OCI-M2 (cell line): ENCODE data around the gene SMAD6.

ENCODE experiments used
- DNase-seq: peaks from one replicate; lab custom pipeline; 2025; ENCODE audit not compliant: unreplicated experiment; lab: John Stamatoyannopoulos, UW

Gene SMAD6

DNA sequence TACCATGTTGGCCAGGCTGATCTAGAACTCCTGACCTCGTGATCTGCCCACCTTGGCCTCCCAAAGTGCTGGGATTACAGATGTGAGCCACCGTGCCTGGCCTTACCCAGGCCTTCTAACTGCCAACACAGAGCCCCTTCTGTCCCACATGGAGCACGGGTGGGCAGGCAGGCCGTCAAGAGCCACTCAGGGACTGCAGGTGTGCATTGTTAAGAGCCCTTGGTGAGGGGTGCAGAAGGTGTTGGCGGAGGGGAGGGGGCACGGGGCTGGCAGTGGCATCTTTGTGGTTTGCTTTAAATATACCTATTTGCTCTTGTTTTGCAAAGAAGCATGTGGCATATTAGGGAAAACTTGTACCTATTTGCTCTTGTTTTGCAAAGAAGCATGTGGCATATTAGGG is 37.3 kb downstream of the SMAD6 start:
- DNase-seq, result no peak

DNA sequence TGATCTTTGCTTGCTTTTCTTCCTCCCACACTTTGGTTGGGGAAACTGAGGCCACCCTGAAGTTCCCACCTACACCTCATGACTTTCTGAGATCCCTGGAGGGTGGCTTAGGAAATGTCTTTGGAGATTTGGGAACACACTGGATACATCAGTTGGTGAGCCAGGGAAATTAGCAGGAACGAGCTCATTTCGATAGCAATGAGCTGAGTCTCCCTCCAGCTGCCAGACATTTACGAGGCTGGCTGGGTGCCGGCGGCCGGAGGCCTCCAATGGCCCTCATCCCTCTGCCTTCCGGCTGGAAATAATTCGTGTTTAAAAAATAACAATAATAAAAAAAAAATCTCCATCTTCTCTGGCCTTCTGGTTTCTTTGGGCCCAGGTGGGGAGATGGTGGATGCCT is 38.8 kb downstream of the SMAD6 start:
- no peak for DNase-seq

DNA sequence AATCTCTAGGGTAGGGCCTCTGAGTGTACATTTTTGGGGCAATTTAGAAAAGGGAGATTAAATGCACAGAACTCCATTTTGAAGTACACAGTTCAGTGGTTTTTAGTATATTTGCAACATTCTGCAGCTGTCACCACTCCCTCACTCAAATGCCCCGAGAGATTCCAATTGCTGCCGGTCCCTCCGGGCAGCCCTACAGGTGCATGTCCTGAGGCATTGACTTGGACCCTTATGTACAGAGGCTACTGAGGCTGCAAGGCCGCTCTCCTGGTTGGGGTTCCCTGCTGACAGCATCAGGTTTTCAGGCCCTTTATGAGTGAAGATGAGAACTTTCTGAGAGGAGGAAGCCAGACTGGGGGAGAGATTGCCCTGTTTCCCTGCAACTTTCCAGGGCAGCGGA is 39.6 kb downstream of the SMAD6 start:
- DNase-seq, result no peak

DNA sequence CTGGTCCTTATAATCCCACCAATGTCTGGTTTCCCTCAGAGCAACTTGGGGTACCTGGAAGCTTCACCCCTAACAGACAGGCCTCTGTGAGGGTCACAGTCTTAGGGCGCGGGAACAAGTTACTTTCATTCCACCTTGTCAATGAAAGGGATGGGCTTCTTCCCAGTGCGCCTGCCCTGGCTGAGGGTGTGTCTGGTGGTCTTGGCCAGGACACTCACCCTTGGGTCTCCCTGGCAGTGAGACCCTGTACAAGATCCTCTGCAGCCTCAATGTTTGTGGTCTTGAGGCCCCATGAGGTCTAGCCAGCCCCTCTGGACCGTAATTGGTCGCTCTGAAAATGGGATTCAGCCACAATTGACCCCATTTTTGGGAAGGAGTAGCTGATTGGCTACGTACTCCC is 40.2 kb downstream of the SMAD6 start:
- DNase-seq, result no peak

DNA sequence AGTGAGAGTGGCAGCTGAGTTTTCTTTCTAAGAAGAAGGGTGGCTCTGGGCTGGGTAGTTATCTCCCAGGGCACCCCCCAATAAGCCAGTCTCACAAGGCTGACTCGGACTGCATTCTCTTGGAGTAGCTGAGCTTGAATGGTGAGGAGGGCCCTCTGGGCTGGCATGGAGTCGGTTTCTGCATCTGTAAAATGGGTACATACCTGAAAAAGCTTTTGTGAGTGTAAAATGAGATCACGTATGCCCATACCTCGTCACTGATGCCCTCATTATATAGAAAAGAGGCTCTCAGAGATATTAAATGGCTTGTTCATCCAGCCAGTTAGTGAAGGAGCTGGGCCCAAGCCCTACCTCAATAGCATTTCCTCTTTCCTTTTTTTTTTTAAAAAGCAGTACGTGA is 41.2 kb downstream of the SMAD6 start:
- DNase-seq, result no peak

DNA sequence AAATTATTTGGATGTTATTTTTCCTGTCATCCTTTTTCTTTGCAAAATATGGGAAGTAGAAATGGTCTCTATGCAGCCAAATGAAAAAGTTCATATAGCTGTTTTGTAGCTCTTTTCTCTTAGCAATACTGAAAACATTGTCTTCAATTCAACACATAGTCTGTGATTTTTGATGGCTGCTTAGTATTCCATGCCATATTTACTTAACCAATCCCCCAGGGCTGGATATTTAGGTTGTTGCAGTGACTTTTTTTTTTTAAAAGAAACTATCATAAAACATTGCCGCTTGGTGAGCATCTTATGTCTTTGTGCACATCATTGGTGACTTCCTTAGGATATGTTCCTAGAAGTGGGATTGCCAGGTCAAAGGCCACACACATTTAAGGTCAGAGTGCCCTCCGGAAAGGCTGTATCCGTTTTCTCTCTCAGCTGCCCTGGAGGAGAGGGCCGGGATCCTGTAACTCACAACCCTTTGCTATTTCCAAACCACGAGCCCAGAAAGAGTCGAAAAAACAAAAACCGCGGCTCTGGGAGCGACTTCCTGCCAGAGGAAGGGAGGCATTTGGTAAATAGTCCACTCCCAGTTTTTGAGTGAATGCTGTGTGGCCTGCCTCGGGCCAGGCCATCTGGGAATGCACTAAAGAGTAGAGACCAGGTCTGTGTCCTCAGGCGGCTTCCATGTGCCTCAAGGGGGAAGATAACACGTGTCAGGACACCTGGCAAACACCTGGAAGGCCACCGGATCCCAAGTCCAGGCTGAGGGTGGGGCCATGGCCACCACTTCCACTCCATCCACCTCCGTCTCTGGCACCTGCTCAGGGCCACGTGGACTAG is 41.9 kb downstream of the SMAD6 start:
- no peak for DNase-seq

DNA sequence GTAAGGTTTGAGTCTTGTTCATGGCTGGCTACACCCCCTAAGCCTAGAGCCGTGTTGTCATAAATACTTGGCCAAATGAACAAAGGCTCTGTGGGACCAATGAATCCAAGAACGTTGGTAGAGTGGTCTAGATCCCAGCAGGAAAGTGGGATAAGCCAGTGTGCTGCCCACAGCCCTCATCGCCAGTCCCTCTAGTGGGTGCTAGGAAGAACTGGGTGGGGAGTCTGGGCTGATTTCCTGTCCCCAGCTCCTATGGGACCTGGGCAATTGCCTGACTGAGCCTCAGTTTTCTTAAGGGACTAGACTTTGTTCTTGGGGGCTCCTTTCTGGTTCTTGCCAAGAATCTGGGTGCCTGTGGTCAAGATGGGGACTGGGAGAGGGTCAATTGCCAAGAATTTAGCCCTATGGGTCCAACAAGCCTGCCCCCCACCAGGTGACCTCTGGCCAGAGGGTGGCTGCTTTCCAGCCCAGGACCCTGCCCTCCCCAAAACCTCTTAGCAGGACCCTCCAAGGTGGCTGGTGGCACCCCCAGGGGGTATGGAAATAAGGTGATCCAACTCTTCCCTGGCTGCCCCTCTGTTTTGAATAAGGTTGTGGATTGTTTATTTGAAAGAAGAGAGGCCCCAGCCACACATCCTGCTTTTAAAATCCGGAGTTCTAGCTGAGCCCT is 42.7 kb downstream of the SMAD6 start:
- no peak for DNase-seq

DNA sequence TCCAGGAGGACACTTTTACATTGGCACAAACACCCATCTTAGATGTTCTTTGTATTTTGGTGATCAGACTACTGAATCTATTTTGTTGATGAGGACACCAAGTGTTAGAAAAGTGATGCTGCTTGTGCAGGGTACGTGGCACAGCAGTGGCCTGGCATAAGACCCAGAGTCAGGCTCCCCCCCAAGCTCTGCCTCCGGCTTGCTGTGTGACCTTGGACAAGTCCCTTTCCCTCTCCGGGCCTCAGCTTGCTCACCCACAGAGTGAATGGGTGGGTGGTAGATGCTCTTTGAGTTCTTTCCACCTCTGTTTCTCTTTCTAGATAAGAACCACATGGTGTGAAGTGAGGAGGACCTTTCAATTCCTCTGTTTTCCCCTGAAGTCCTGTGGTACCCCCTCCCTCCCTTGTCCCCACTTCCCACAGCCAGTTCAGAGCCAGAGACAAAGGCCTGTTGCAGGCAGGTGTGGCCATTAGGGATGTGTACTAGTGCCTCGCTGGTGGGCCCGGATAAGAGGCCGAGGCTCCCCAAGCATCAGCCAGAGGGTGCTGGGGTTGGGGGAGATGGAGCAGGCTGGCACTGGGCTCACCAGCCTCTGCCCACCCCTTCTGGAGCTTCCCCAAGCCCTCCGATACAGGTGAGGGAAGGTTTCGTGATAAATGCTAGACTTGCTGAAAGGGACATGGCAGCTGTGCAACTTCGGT is 43.6 kb downstream of the SMAD6 start:
- DNase-seq, result no peak

DNA sequence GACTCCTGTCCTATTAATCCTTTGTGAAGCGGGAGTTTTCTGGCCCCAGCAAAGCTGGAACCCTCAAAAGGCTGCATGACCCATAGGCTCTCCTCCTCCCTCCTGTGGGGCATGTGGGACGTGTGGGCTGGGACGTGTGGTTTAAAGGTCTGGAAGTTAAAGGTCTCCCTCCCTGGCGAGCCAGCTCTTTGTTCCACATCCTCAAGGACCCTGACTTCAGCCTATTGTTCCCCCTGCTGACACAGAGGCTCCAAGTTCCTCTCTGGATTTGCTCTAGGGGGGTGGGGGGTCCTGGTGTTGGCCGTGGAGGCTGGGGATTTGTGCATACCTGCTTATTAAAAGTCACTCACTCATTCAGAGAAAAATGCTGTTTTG is 44.2 kb downstream of the SMAD6 start:
- no peak for DNase-seq

DNA sequence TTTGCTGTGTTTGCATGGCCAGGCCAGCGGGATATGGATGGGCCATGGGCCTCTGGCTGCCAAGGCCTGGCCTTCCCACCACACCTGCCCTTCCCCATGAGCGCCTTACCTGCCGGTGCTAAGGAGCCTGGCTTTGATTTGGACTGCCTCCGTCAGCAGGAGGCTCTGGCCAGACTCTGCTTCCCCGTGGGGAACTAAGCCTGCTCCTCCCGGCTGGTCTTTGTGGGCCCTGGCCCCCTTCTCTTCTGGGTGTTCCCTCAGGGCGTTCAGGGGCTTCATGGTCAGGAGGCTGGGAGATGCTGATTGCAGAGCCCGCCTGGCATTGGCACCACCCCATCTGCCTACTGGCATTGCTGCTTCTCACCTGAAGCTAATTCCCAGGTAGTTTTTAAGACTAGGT is 45.2 kb downstream of the SMAD6 start:
- DNase-seq, result no peak

DNA sequence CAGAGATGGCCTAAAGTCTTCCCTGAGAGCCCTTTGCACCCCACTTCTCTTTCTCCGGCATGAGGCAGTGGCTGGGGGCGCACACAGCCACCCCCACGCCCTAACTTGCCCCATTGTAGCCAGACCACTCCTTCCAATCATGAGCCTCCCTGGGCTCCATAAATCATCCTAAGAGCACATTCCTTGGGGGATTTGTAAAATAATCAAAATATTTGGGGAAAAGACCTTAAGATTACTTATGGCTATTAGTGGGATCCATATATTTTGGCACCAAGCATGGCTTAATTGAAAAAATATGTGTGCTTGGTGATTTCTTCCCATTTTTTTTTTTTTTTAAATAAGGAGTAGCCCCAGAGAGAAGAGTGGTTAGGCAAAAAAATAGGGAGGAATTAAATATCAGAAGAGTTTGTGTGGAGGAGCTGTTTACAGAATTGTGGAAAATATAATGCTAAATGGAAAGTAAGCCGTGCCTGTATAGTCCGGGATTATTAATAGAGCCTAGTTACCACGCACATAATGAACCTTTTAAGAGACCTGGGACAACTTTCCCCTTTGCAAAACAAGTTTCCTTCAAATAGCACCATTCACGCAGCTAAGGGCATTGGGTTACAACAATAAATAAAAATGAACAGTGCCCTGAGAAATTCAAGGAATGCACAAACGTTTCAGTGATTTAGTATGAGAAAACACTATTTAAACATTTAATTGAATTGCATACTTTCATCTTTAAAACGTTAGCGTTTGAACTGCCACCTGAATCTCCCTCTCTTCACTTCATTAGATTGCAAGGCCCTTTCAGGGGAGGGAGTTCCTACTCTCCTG is 46.1 kb downstream of the SMAD6 start:
- no peak for DNase-seq

DNA sequence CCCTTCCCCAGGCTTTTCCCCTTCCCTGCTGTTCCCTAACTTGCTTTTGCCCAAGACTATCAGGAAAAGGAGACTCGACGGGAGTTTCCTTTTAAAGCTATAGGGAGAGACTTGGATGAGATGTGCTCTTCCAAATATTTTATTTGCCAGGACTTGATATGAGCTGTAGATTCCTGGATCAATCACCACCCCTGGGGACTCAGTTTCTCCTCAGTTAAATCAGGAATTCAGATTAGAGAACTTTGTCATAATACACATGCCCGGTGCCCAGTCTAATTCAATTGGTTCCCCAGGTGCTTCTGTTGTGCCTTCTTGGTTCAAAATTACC is 46.6 kb downstream of the SMAD6 start:
- no peak for DNase-seq

DNA sequence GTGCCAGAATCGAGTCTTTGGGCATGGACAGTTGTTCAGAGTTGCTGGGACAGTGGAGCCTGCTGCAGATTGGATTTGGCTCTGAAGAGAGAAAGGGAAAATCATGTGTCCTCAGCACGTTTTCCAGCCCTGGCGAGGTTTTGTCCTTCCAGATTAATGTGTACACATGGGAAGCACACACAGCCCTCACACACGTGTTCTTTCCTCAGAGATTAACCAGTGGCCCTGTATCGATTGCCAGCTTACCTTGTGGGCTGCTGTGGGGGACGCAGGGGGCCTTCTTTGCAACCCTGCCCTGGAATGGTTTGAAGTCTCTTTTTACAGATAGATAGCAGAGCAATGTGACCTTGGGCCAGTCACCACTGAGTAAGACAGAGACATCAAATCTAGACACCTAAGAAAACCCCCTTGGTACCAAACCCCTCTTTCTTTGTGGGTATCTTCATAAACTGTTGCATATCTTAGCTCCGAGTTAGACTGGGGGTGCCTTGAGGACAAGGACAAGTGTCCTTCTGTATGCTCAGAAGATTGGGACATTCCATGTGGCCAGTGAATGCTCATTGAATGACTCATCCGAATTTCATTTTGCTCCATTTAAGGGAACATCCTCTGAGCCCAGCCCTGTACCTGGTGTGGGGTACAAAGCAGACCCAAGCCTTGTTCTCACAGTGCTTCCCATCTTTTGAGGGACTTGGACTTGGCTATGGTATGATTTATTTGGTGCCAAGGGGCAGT is 48.0 kb downstream of the SMAD6 start:
- DNase-seq, result no peak

DNA sequence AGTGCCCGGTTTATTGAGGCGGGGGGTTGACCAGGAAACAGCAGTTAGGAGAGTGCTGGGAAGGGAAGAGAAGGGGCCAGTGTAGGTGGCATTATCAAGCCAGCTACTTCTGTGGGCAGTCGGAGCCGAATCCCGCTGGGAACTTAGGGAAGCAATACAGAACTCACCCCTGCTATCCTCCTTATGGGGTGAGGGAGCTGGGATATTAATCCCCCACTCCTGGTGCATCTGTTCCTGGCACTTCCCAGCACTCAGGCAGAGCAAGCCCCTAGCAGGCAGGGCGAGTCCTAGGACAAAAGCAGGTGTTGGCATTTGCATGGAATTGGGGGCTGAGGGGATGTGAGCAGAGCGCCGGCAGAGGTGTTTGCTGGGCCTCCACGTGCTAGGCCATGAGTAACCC is 48.6 kb downstream of the SMAD6 start:
- no peak for DNase-seq

DNA sequence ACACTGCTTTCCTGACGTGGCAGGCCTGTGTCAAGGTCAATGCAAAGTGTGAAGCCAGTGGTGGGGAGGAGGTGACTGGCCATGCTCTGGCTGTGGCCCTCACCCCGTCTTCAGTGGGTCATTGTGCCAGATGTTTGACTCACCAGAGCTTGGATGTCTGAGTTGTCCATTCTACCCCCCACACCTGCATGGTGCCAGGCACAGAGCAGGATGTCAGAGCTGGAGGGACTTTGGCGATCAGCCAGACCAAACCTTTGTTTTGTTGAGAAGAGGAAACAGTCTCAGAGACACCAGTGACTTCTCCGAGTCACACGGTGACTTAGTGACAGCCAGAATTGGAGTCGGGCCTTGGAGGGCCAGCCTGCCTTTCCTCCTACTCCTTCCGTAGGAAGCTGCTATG is 49.5 kb downstream of the SMAD6 start:
- DNase-seq, result no peak

DNA sequence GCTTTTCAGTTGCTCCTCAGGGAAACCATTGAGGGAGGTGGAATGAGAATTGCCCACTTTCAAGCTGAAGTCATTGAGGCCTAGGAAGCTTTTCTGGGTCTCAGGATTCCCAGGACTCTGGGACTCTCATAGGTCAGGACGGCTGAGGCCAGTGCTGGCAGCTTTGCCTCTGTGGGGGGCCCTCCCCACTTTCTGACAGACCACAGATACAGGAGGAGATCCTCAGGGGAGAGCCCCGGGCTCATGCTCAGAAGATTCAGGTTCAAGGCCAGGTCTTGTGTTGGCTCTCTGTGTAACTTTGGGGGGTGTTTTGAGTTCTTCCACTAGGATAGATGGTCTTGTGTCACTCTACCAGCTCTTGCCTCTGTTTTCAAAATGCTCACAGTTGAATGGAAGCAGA is 50.0 kb downstream of the SMAD6 start:
- no peak for DNase-seq

DNA sequence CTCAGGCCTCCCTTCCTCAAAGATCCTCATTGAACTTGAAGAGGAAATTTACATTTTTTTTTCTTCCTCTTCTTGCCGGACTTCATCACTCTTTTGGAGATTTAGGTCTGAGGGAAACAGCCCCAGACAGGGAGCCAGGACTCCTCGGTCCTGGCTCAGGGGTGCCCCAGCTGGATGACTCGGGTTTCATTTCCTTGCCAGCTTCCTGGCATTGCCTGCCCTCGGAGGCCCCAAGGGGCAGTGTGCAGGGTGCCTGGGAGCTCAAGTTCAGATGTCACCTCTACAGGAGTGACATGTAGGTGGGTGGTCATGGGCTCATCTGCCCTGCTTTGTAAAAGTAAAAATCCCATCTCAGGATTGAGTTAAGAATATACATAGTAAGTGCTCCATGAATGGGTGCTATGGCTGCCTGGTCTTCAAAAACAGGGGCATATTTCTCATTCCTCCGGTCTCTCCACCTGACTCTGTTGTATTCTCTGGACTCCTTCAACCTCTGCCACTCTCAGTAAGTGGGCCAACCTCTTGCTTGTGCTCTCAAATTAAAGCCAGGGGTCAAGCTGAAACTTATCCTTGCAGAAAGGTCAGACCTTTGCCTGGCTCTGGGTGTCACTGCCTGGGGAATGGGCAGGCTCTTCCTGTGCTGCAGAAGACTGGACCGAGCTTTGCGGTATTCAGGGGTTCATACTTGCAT is 51.8 kb downstream of the SMAD6 start:
- DNase-seq, result no peak

DNA sequence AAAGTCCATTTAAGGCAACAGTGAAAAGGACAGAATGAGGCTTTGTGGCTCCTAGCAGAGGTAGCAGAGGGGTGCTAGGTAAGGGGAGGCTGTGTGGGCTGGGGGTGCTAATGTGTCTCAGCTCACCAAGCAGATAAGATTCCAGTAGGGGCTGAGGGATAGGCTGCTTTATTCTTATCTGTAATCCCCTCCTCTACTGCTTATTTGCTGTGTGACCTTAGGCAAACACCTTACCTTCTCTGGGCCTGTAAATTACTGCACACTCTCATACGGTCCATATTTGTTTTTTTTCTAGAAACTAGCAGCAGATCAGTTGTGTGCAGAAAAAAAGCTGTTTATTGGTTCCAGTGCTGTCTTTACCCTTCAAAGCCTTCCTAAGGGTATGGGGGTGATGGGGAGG is 52.8 kb downstream of the SMAD6 start:
- DNase-seq, result no peak

DNA sequence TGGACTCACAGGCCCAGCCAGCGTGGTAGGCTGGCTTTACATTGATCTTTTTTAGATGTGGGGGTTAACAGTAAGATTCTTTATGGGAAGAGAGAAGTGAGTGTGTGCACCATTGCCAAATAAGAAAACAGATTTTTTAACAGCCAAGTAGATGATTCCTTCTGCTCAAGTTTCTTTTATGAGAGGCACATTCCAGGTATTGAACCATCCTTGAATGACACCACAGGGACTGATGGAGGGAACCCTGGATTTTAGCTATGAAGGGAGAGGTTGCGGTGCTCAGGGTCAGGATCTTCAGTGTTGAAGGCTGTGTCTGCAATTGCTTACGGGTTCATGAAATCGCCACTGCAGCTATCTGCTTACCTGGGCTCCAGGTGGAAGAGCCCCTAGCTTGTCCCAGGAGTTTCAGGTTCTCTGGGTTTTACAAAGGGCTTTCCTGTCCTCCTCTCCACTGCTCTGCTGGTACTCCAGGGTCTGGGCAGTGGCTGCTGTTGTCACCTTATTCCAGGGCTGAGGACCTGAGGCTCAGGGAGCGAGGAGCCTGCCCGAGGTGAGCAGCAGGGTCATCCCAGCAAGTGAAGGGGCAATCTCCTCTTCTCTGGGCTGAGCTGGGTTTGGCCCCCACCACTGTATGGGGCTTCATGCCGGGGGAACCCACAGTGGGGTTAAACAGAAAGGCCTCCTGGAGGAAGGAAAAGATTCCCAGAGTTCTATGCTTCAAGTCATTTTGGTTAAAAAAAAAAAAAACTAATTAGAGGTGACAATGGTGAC is 53.4 kb downstream of the SMAD6 start:
- DNase-seq, result no peak

DNA sequence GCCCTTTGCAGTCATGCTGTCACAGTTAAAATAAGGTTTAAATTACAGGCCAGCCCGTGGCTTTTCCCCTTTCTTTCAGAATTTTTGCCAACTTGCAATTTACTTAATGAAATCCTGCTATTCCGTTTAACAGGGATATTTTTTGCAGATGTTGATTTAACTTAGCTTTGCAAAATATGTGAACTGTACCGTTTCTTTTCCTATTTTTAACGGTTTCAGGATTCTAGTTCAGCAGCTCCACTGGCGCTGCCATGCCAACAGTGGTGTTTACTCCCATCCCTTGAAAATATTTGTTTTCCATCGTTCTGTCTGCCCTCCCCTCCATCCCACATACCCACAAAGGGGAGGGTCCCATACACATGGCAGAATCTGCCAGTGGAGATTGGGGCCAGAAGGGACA is 54.3 kb downstream of the SMAD6 start:
- DNase-seq, result no peak
